NOMO-1 treated with DMSO at 0.1 percent for 48 hours (cell line): Measurements from ENCODE around the gene DHRS9.

Experiments
- DNase-seq: peaks from one replicate; lab custom pipeline; 2025; ENCODE audit not compliant: unreplicated experiment; lab: John Stamatoyannopoulos, UW

DHRS9 gene

DNA sequence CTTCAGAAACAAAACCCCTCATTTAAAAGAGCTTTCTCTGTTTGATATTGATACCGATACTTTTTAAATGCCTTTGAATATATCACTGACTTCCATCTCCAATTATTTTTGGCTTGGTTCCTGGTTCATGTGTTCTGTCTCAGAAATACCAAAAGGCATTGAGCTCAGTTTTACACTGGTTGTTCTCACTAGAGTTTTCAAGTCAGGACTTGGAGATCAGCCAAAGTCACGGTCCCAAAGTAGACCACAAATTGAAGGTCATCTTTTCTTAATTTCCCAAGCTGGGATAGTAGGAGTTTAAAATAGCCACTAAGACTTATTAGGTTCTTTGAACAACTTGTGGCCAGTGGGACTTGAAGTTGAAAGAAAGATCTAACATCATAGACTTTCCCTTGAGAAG is 24.2 kb downstream of the DHRS9 start:
- no peak for DNase-seq

DNA sequence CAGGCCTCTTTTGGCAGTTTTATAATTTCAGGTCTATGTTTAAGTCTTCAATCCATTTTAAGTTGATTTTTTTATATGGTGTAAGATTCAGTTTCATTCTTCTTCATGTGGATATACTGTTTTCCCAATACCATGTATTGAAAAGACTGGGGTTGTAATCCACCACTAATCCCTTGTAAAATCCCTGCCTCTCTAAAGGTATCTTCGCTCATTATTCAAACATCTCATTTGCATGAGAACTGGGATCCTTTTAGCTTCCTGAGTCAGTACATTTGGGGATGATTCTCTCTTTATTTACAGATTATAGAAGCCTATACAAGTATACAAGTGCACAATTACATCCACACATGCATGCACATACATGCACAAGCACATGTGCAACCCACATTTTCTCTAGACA is 25.3 kb downstream of the DHRS9 start:
- no peak for DNase-seq

DNA sequence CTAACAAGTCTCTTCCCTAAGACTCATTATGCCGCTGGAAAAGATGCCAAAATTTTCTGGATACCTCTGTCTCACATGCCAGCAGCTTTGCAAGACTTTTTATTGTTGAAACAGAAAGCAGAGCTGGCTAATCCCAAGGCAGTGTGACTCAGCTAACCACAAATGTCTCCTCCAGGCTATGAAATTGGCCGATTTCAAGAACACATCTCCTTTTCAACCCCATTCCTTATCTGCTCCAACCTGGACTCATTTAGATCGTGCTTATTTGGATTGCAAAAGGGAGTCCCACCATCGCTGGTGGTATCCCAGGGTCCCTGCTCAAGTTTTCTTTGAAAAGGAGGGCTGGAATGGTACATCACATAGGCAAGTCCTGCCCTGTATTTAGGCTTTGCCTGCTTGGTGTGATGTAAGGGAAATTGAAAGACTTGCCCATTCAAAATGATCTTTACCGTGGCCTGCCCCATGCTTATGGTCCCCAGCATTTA is 26.3 kb downstream of the DHRS9 start:
- DNase-seq = peak; percentile 72

DNA sequence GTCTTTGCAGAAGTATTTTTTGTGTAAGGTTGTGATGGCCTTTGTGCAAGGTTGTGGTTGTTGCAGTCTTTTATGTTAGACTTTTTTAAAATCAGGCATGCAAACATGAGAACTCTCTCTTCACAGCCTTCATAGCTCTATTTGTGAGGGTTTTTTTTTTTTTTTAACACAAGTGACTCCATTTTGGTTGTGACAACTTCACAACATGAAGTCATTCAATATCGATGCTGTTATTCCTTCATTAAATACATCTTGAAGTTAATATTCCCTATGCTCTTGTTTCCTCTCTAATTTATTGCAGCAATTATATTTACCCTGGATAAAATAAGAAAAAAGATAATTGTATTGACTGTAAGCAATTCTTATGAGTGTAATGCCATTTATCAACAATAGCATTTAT is 35.5 kb downstream of the DHRS9 start:
- no peak for DNase-seq

DNA sequence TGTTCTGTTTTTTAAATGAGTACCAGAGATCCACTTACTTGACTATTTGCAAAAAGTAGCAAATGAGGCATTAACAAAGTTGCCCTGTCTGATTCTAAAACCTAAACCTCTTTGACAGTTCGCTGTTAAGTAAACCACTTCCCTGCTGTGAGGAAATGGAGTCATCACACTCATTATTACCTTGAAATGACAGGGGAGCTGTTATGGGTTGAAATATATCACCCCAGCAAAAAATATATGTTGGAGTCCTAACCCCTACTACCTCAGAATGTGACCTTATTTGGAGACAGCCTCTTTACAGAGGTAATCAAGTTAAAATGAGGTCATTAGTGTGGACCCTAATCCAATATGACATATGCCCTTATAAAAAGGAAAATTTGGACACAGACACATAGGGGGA is 36.1 kb downstream of the DHRS9 start:
- peak; percentile 58 for DNase-seq

DNA sequence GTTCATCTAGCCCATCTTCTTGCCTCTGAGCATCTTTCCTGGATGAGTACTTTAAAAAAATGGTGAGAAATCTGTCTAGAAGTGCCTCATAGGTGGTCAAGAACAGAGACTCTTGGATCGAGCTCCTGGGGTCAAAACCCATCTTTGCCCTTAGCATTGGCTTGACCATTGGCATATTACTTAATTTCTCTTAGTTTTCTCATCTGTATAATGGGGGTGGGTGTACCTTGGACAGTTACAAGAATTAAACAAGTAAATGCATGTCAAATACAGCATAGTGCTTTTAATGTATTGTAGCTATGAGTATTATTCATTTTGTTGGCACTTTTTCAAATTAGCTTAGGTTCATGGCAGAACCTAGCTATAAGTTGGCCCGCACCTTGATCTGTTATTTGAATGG is 36.8 kb downstream of the DHRS9 start:
- no peak for DNase-seq

DNA sequence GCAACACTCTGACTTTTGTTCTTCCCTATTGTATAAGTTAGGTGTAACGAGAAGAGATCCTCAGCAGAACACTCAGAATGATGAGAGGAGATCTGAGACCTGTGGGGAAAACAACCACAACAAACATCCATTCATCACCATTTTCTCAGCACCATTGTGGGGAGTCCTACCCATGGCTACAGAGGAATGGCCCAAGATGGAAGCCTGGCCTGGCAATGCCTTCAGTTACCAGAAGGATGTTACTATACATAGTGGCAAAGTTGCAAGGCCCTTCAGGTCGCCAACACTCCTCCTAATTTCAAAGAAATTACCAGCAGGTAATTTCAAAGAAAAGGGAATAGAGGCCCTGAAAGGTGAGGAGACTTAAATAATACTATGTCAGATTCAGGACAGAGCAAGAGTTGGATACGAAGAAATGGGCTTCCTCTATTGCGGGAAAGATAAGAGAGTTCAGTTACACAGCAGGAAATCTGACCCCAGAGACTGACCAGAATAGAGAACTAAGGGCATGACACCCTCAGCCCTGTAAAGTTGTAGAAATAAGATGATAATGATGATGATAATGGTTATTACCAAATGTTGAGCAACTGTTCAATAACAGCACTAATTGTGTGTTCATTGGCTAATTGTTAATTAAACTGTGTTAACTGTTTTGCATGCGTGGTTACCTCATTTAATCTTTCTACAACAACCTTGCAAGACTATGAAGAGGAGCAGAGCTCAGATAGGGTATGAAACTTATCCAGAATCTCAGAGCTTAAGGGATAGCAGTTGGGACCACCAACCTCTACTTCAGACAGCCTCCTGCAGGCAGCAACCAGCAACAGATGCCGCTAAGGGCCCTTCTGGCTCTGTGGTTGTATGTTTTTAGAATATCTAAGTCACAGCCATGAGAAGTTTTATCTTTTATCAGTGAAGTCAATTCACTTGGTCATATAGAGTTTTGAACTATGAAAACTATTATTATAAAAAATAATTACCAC is 37.5 kb downstream of the DHRS9 start:
- DNase-seq = peak; percentile 71

DNA sequence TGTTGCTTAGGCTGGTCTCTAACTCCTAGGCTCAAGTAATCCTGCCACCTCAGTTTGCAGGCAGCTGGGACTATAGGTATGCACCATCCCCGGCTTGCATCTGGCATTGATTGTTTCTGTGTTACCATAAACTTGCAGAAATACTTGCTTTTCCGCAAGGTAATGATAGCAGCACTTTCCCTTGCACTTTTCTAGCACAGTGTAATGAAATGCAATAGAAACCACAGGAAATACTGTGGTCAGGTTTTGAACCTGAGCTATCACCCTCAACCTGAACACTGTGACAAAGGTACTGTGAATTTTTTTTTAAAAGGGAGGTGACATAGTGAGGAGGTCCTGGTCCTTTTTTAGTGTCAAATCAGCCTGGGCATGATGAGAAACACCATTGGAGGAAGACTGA is 38.3 kb downstream of the DHRS9 start:
- DNase-seq = peak; percentile 66

DNA sequence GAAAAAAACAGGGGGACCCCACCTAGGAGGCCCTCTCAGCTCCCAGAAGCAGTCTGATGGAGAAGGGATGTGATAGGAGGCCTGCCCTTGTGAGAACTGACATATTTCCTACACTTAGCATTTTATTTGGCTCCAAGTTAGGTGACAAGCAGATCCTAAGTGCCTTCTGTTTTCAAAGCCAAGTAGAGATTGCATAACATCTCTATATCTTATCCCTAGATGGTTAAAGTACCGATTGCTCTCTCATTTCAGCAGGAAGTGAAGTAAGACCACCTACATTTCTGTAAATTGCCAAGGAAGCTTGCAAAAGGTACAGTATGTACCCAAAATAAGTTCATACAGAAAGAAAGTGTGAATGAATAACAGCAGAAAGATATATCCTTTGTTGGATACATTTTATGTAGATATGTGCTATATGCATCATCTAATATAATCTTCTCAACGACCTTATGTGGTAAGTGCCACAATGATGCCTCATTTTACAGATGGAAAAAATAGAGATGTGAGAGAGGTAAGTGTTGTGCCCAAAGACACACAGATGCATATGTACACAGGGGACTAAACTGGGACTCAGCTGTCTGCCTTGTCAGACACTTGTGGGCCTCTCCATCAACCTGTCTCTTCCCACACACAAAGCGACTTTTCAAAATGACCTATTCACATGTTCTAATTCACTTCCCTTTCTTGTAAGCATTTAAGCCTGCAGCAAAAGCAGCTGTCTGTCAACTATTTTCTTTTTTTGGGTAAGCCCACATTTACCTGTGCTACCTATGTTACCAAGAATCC is 38.9 kb downstream of the DHRS9 start:
- peak; percentile 64 for DNase-seq

DNA sequence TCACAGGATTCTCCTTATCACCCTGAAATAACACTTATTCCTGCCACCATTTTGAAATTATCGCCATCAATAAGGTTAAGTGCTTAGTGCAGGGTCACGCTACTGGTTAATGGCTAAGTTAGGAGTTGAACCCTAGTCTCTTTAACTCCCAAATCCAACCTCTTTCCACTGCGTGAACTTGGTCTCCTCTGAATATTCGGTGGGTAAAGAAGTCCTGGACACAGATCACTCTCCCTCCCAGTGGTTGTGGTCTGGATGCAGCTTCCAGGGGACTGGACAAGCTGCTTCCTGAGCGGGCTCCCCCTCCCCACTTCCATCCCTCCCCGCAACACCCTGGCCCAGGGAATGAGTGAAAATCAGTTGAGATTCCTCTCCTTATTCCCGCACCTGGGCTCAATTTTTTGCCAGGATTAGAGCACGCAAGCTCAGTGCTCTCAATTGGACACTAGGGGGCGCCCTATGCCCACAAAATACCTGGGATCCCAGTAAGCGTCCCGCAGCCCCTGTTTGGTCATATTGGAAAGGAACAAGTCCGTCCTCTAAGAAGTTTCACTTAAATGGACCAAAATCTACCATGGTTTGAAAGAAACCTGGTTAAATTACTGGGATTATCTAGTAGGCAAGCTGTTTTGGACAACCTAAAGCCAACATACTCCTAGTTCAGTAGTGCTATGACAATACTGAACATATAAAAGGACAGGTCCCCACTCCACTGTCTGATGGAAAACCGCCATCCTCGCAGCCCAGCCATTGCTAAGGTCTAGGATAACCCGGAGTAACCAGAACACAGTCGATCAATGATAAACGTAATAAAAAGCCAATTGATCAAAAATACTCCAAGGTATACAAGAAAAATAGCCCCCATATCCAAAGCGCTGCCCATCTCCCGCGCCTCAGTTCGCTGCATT is 40.4 kb downstream of the DHRS9 start:
- DNase-seq = peak; percentile 72

DNA sequence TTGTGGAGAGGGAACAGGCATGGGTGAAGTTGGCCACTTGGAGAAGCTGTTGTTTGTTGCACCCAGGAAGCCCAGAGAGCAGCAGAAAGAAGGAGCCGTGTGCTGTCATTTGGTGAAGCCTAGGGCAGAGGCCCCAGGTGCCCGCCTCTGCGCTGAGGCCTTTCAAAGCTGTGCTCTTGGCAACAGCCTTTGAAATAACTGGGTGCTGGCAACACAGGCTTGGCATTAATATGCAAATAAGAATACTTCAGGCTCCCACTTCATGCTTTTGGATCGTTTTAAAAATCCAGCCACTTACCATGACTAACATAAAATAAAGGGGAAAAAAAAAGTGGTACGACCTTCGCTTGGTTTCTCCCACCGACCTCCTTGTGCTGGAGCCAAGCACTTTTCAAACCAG is 41.1 kb downstream of the DHRS9 start:
- no peak for DNase-seq

DNA sequence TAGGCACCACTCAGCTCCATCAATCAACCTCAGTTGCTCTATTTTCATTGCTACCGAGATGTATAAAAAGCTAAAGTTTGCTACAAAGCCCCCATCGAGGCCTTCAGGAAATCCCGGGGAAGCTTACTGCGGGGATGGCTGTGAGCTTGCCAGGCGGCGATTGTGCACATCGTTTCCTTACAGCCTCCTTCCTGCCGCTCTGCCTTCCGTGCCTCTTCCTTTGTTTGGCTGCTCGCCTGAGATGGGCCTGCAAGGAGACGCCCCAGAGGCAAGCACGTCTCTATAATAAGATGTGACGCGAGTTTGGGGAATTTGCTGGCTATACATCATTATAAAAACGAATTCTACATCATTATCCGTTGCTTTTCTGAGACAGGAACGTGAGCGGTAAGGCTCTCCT is 41.6 kb downstream of the DHRS9 start:
- DNase-seq = no peak

DNA sequence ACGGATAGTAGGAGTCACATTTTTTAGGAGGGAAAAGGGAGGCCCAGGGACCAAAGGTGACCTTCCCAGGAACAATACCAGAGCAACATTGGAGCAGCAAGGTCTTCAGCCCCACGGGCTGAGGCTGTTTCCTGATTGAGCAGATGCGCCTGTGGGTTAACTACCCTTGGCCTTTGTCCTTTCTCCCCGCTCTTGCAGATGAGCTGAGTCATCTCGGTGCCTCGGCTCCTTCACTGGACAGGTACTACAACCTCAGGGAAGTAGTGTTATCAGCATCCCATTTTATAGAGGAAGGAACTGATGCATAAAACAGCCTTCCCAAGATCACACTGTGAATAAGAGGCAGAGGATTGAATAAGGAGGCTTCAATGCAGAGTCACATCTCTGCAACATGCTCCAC is 43.5 kb downstream of the DHRS9 start:
- no peak for DNase-seq

DNA sequence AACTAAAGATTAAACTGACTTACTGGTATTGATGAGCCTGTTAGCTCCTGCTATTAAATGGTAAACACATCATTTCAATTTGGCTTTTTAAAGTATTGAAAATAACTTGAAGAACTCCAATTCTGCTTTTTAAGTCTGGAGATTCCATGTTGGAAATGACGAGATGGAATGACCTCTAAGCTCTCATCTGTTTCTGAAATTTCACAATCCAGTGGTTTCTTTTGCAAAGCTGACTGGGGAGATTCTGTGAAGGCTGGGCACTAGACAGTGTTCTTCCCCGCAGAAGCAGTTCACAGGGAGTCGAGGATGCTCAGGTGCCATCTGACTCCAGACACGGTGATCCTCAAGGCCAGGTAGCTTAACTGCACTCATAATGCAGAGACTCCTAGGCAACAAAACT is 44.7 kb downstream of the DHRS9 start:
- peak; percentile 27 for DNase-seq

DNA sequence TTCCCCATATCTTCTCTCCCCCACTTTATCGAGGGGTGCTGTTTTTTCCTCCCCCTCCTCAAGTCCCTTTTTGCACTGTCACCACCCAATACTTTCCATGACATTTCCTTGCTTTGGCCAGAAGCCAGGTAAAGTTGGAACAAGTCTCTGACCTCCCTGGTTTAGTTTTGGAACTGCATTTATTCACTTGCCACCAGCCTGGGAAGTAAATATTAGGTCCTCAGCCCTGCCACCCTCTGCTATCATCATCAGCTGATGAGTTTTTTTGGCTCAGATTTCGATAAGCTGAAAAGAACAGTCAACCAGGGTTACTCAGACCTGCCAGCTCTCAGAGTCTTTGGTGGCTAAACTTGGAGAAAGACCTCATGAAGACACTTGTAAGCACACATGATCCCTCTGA is 47.0 kb downstream of the DHRS9 start:
- DNase-seq = no peak

DNA sequence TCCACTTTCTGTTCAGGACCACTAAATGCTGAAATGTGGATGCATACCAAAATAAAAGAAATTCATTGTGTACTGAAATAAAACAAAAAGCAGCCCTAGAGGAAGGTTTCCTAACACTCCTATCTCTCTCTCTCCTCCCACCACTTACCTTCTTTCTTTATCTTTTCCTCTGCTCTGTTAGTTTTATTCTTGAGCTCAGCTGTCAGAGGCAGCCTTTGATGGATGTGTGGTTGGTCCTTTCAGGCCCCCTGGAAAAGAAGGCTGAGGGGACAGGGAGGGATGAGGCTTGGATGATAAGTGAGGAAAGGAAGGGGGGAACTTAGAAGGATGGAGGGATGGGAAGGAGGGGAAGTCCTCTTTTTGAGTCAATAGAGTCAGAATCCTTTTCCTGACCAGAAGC is 47.6 kb downstream of the DHRS9 start:
- DNase-seq = no peak

DNA sequence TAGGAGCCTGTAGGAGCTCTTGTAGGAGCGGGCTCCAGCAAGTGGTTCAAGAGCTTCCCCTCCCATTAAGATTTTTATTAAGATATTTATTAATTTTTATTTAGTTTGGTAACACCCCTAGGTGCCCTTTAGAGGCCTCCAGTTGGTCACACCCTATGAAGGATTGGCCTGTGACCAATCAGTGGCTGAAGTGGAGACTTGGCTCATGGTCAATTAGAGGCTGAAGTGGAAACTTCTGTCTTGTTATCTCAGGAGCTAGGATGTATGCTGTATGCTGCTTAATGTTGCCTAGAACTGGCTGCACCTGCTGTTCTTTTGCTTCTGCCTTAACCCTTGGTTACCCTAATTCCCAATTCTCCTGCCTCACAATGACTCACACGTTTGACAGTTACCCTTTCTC is 48.7 kb downstream of the DHRS9 start:
- DNase-seq = no peak

DNA sequence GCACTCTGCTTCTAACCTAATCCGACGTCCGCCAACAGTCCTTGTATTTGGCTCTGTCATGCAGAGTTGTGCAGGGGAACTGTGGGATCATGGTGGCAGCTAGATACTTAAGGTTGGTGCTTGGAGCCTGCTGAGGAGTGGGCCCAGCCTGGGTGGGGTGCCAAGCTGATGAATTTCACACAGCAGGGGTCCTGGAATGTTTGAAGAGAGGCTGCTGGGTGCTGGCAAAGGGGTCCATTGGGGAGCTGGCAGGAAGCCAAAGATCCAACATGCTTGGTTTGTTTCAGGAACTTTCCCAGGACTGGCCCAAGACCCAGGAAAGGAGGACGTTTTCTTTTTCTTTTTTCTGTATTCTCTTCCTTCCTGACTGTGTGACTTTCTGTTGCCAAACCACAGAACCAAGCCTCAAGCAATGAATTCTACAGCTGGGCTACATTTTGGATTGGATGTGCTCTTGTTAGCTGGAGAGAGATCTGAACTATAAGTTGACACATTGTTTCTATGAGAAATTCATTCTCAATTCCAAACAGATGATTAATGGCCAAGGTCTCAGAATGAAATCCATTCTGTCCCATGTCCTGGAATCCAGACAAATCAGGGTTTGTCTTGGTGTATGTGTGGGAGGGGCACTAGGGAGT is 49.9 kb downstream of the DHRS9 start:
- no peak for DNase-seq

DNA sequence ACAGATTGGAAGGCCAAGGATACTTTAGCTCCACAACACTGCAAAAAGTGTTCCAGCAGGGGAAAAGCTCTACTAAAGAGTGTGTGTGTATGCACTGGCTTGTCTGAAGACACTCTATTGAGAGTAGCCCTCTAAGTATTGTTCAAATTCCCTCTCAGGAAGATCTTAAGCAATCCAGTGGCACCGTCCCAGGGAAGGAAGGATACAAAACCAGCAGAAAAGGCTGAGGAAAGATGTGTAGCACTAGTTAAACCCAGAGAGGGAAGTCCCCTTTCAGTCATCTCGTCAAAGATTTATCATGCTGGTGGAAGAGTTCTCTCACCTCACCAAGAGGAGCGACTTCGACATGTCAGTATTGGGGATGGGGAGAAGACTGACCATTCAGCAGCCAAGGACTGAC is 50.5 kb downstream of the DHRS9 start:
- no peak for DNase-seq

DNA sequence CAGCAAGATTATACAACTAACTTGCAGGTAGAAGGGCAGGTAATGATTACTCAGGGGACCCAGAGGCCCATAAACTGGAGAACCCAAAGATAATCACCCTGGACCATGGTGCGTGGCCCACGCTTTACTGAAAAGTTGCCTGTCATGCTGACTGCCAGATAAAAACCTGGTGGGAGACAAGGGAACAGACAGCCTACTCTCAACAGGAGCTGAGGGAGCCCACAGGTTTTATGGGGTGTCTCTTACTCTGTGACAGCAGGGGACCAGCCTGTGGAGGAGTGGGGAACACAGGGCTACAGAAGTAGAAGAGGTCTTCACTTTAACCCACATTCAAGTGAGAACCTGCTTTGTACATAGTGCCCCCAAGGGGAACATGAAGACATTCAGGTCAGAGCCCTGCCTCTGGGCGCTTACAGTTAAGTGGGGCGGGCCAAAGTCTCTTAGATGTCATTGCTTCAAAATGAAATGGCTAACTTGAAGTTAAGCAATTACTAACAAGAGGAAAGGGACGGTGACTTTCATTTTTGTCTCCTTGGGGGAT is 60.4 kb downstream of the DHRS9 start:
- DNase-seq = peak; percentile 21
